Psoas muscle (tissue), 8 donors: ENCODE results near the gene NMNAT3. TPM values are rescaled to one million over a fixed set of nuclear protein-coding genes. Genes with fewer than 3 reads are reported as not detected.

Experiments
- ATAC-seq, 4 donors: fragments of 200-7000 bp; cut with Tn5 transposase; one replicate each; pipeline ENCODE4 v1.9.1; 2020; ENCODE audit warnings: moderate library complexity in 3 of 4, mild to moderate bottlenecking in 2 of 4
- DNase-seq, 2 donors: peaks; one replicate each; pipeline ENCODE4 v3.0.0-alpha.2; 2020
- H3K27ac ChIP-seq: fragments of 200-600 bp; one replicate; pipeline ENCODE4 v1.8.0; 2022
- H3K27me3 ChIP-seq, 3 donors: fragments of 200-600 bp in 1 of 3; one replicate each; pipeline versions ENCODE4 v1.6.1 to v1.8.0; 2013 to 2022; ENCODE audit warnings: low read length in 2 of 3, mild to moderate bottlenecking in 2 of 3, moderate library complexity in 1 of 3; ENCODE audit not compliant: insufficient read depth in 3 of 3
- H3K36me3 ChIP-seq, 2 donors: fragments of 200-600 bp in 1 of 2; one replicate each; pipeline versions ENCODE4 v1.6.1 to v1.8.0; 2013 to 2022; ENCODE audit warnings: low read depth in 1 of 2, mild to moderate bottlenecking in 1 of 2, moderate library complexity in 1 of 2; ENCODE audit not compliant: insufficient read depth in 1 of 2
- H3K4me1 ChIP-seq: fragments of 200-600 bp; one replicate; pipeline ENCODE4 v1.8.0; 2022
- H3K4me3 ChIP-seq: fragments of 200-600 bp; one replicate; pipeline ENCODE4 v1.8.0; 2022; ENCODE audit warnings: mild to moderate bottlenecking
- H3K9me3 ChIP-seq: fragments of 200-600 bp; one replicate; pipeline ENCODE4 v1.8.0; 2022
- WGBS, 3 donors: extraction: QIAGEN DNeasy Blood & Tissue Kit; methylation state at CpG; one replicate each; pipeline versions ENCODE4 v1.1.6 to v1.1.7; 2013; 5-methylcytosine and 5-hydroxymethylcytosine counted together
- intact Hi-C, 2 donors: fragments of 100-400 bp; cut with DNase I; formaldehyde crosslinking; loops; one replicate each; pipeline versions ENCODE4 v1.11.0 to v1.14.2; 2022
- polyA plus RNA-seq, 3 donors: library from polyadenylated mRNA; stranded (reverse); fragments of 200-250 nt; gene quantifications; one replicate each; pipeline ENCODE4 v1.2.3, GENCODE V29; 2013
- total RNA-seq, 4 donors: library from RNA; stranded (reverse); fragmentation: NEBNext Ultra II Directional in 2 of 4; extraction: Animal tissue kit (Norgen Biotek cat#: 25700) in 2 of 4; gene quantifications; one replicate each; pipeline versions ENCODE4 v1.2.1 to v1.2.4, GENCODE V29; 2021 to 2023
- TF ChIP-seq, protein P1 (sequence below): fragments of 200-600 bp; IDR thresholded peaks from one replicate; pipeline ENCODE4 v1.8.0; 2022; ENCODE audit warnings: antibody characterized with exemption
- donor health status: healthy with polysubstance abuse.
- donor health status: DM: no; HTN: no; CAD: no; lungs with moderate emphysema.
- donor health status: Bipolar disorder and iron deficiency.
- donor health status: healthy.
- donor health status: DM: yes; HTN: yes; CAD: no.
- donor health status: DM: no; HTN: no; CAD: no.
- donor health status: DM: no; HTN: no; CAD: no.
- donor health status: DM: yes; HTN: yes; CAD: no.

The NMNAT3 gene
- total and polyA plus RNA-seq, 7 donors: 6.0 to 14.2 (median 8.9) TPM

DNA sequence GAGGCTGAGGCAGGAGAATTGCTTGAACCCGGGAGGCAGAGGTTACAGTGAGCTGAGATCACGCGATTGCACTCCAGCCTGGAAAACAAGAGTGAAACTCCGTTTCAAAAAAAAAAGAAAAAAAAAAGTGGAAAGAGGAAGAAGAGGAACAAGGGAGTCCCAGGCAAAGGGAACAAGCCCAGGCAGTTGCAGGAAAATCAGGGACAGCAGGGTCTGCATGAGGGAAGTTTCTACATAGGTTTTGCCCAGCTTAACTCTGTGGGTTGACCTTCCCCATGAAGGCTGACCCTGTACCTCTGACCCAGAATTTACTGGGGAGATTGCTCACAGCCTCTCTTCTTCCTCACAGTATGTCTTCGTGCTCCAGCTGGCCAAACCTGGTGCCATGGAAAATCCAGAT lies 150.5 kb downstream of the NMNAT3 start:
- Histone ChIP-seq H3K9me3 (no peaks in the 10 kb centered on the region), H3K27ac (no peak overlapping the region), H3K27me3 (no peaks in the 10 kb centered on the region), H3K4me3 (no peak overlapping the region), H3K4me1 (no peaks in the 10 kb centered on the region), H3K36me3 (no peaks in the 10 kb centered on the region)
- no peak for ATAC-seq
- TF ChIP-seq, protein P1, sequence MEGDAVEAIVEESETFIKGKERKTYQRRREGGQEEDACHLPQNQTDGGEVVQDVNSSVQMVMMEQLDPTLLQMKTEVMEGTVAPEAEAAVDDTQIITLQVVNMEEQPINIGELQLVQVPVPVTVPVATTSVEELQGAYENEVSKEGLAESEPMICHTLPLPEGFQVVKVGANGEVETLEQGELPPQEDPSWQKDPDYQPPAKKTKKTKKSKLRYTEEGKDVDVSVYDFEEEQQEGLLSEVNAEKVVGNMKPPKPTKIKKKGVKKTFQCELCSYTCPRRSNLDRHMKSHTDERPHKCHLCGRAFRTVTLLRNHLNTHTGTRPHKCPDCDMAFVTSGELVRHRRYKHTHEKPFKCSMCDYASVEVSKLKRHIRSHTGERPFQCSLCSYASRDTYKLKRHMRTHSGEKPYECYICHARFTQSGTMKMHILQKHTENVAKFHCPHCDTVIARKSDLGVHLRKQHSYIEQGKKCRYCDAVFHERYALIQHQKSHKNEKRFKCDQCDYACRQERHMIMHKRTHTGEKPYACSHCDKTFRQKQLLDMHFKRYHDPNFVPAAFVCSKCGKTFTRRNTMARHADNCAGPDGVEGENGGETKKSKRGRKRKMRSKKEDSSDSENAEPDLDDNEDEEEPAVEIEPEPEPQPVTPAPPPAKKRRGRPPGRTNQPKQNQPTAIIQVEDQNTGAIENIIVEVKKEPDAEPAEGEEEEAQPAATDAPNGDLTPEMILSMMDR: no peak
- no peak for DNase-seq
- 91 to 94% (median 93%) methylated on average over 5 of the region's 5 CpGs for WGBS, 3 donors
- intact Hi-C loops: no loop called here

DNA sequence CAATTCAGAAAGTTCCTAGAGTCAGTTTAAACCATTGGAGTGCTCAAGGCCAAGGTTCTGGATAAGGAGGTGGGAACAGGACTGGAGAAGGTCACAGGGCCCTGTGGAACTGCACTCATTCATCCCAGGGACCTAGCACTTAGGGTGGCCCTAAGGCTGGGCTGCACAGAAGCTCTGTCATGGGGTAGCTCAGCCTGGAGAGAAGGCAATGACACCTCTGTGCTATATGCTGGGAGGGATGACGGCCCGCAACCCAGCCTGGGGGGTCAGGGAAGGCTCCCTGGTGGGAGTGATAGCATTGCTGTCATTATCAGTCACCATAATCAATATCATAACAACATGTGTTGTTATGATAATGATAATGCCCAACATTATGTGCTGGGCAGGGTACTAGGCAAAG lies 151.6 kb downstream of the NMNAT3 start:
- DNase-seq: no peak
- 98 to 100% (median 100%) methylated on average over 2 of the region's 2 CpGs for WGBS, 3 donors
- Histone ChIP-seq H3K27me3 (no peaks in the 10 kb centered on the region), H3K4me1 (no peaks in the 10 kb centered on the region), H3K27ac (no peak overlapping the region), H3K4me3 (no peak overlapping the region), H3K9me3 (no peaks in the 10 kb centered on the region), H3K36me3 (no peaks in the 10 kb centered on the region)
- no peak for ATAC-seq
- TF ChIP-seq, protein P1: no peak
- intact Hi-C loops: no loop called here

DNA sequence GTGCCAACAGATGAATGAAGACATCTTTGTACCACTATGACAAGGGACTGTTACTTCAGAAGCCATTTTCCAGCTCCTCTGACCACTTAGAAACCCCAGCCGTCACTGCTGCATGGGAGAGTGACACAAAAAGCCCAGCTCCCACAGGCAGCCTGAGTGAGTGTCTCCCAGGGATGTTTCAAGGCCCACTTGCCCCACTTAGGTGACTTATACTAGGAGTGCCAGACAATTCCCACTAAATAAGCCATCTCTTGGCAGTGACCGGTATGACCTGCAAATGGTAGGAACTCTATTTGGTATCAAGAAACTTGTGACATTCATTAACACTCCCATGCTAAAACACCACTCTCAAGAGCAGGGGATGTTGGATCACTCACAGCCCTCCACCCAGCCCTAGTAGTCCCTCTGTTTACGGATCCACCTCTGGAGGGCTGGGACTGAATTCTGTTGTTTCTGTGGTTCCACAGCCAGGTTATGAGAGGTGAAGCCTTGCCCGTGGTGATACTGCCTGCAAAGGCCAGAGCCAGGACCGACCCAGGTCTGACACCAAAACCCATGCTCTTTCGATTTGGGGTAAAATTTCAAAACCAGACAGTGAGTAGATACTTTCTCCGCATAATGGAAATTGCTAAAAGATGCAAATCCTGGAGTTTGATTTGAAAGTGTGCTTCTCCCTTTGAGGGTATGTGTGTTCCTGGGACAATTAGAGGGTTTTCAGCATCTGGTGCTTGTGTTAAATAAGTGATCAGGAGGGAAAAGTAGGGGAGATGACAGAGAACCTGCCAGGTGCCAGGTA lies 152.7 kb downstream of the NMNAT3 start:
- intact Hi-C loops: no loop called here
- DNase-seq (no peak), ATAC-seq (no peak)

DNA sequence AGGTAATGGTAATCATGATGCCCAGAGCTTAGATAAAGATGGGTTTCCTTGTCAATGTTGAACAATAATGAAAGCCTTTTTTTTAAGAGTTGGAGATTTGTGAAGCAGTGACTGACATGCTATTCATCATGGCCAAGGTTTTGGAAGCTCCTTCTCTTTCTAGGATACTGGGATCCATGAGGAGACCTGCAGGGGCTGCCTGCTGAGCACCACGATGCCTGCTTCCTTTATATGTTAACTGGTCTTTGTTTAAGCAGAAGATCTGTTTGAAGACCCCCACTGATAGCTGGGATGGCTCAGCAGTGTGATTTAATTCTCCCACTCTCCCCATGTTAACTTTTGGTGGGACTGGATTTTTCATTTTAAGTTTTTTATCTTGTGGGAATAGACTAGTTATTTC lies 154.1 kb downstream of the NMNAT3 start:
- no peaks in the 10 kb centered on the region for H3K27me3 ChIP-seq
- H3K4me3 ChIP-seq: no peak overlapping the region
- DNase-seq (no peak), ATAC-seq (no peak)
- H3K4me1 ChIP-seq: no peaks in the 10 kb centered on the region
- no peaks in the 10 kb centered on the region for H3K36me3 ChIP-seq
- intact Hi-C loops: no loop called here
- no peaks in the 10 kb centered on the region for H3K9me3 ChIP-seq
- TF ChIP-seq, protein P1: no peak
- 78 to 89% (median 83%) methylated on average over 1 of the region's 1 CpG for WGBS, 3 donors
- H3K27ac ChIP-seq: no peak overlapping the region

More for the DNA sequence above, 152.7 kb downstream of the NMNAT3 start:
- Histone ChIP-seq H3K36me3 (no peaks in the 10 kb centered on the region), H3K27ac (no peak overlapping the region), H3K27me3 (no peaks in the 10 kb centered on the region), H3K9me3 (no peaks in the 10 kb centered on the region), H3K4me3 (no peak overlapping the region), H3K4me1 (no peaks in the 10 kb centered on the region)
- 95% methylated on average over 7 of the region's 7 CpGs for WGBS, 3 donors
- TF ChIP-seq, protein P1: no peak

DNA sequence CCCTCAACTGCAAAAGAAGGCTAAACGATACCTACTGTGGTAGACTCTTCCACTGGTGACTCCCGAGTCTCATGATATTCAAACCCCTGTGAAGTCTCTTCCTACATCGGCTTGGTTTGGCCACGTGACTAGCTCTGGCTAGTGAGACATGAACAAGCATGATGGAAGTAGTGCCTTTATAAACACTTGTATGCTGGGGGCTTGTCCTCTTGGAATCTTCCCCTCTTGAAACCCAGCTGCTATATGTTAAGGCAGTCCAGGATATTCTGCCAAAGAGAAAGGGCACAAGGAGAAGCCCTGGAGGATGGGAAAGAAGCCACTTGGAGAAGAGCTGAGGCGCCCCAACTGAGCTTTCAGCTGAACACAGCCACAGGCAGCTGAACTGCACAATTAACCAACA lies 154.6 kb downstream of the NMNAT3 start:
- TF ChIP-seq, protein P1: no peak
- intact Hi-C loops: no loop called here
- ATAC-seq (no peak), DNase-seq (no peak)
- Histone ChIP-seq H3K27me3 (no peaks in the 10 kb centered on the region), H3K4me1 (no peaks in the 10 kb centered on the region), H3K27ac (no peak overlapping the region), H3K9me3 (no peaks in the 10 kb centered on the region), H3K36me3 (no peaks in the 10 kb centered on the region), H3K4me3 (no peak overlapping the region)
- 98 to 99% (median 98%) methylated on average over 5 of the region's 5 CpGs for WGBS, 3 donors
